ENCODE results near the gene SETD5. TPM values are rescaled to one million over a fixed set of nuclear protein-coding genes. Genes with fewer than 3 reads are reported as not detected.

SETD5 gene
- total and polyA plus RNA-seq, 2 of the 8 experiments (the other 6 are each of a cell fraction or from before 2014, with no cell fraction given) = 108 to 234 TPM

GRCh38 chr3:9406856-9407626 is 9.6 kb downstream of the SETD5 start (continued):
- TF ChIP-seq JUN (IDR thresholded peaks at IDR 0.05; ENCODE audit: low read depth, low read length) = no peak
- no peak for TF ChIP-seq SUZ12 (IDR thresholded peaks at IDR 0.05; ENCODE audit: low read length)
- no peak for TF ChIP-seq EP300 (IDR thresholded peaks at IDR 0.05; ENCODE audit: borderline replicate concordance in 1 of 2, low read depth in 2 of 2, low read length in 2 of 2)
- no peak for TF ChIP-seq SIX5 (IDR thresholded peaks at IDR 0.05; ENCODE audit: low read depth, low read length)
- TF ChIP-seq SP2 (IDR thresholded peaks at IDR 0.05; ENCODE audit: low read length) = no peak
- TF ChIP-seq, protein P1, sequence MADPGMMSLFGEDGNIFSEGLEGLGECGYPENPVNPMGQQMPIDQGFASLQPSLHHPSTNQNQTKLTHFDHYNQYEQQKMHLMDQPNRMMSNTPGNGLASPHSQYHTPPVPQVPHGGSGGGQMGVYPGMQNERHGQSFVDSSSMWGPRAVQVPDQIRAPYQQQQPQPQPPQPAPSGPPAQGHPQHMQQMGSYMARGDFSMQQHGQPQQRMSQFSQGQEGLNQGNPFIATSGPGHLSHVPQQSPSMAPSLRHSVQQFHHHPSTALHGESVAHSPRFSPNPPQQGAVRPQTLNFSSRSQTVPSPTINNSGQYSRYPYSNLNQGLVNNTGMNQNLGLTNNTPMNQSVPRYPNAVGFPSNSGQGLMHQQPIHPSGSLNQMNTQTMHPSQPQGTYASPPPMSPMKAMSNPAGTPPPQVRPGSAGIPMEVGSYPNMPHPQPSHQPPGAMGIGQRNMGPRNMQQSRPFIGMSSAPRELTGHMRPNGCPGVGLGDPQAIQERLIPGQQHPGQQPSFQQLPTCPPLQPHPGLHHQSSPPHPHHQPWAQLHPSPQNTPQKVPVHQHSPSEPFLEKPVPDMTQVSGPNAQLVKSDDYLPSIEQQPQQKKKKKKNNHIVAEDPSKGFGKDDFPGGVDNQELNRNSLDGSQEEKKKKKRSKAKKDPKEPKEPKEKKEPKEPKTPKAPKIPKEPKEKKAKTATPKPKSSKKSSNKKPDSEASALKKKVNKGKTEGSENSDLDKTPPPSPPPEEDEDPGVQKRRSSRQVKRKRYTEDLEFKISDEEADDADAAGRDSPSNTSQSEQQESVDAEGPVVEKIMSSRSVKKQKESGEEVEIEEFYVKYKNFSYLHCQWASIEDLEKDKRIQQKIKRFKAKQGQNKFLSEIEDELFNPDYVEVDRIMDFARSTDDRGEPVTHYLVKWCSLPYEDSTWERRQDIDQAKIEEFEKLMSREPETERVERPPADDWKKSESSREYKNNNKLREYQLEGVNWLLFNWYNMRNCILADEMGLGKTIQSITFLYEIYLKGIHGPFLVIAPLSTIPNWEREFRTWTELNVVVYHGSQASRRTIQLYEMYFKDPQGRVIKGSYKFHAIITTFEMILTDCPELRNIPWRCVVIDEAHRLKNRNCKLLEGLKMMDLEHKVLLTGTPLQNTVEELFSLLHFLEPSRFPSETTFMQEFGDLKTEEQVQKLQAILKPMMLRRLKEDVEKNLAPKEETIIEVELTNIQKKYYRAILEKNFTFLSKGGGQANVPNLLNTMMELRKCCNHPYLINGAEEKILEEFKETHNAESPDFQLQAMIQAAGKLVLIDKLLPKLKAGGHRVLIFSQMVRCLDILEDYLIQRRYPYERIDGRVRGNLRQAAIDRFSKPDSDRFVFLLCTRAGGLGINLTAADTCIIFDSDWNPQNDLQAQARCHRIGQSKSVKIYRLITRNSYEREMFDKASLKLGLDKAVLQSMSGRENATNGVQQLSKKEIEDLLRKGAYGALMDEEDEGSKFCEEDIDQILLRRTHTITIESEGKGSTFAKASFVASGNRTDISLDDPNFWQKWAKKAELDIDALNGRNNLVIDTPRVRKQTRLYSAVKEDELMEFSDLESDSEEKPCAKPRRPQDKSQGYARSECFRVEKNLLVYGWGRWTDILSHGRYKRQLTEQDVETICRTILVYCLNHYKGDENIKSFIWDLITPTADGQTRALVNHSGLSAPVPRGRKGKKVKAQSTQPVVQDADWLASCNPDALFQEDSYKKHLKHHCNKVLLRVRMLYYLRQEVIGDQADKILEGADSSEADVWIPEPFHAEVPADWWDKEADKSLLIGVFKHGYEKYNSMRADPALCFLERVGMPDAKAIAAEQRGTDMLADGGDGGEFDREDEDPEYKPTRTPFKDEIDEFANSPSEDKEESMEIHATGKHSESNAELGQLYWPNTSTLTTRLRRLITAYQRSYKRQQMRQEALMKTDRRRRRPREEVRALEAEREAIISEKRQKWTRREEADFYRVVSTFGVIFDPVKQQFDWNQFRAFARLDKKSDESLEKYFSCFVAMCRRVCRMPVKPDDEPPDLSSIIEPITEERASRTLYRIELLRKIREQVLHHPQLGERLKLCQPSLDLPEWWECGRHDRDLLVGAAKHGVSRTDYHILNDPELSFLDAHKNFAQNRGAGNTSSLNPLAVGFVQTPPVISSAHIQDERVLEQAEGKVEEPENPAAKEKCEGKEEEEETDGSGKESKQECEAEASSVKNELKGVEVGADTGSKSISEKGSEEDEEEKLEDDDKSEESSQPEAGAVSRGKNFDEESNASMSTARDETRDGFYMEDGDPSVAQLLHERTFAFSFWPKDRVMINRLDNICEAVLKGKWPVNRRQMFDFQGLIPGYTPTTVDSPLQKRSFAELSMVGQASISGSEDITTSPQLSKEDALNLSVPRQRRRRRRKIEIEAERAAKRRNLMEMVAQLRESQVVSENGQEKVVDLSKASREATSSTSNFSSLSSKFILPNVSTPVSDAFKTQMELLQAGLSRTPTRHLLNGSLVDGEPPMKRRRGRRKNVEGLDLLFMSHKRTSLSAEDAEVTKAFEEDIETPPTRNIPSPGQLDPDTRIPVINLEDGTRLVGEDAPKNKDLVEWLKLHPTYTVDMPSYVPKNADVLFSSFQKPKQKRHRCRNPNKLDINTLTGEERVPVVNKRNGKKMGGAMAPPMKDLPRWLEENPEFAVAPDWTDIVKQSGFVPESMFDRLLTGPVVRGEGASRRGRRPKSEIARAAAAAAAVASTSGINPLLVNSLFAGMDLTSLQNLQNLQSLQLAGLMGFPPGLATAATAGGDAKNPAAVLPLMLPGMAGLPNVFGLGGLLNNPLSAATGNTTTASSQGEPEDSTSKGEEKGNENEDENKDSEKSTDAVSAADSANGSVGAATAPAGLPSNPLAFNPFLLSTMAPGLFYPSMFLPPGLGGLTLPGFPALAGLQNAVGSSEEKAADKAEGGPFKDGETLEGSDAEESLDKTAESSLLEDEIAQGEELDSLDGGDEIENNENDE (IDR thresholded peaks at IDR 0.05; ENCODE audit: insufficient replicate concordance, low read length) = no peak
- TF ChIP-seq TEAD4 (IDR thresholded peaks at IDR 0.05; ENCODE audit: low read depth, low read length) = no peak
- TF ChIP-seq CBX5 (IDR thresholded peaks at IDR 0.05; ENCODE audit: low read depth, low read length) = no peak
- no peak for TF ChIP-seq EZH2 (IDR thresholded peaks at IDR 0.05; ENCODE audit: low read depth, low read length, severe bottlenecking)
- no peak for TF ChIP-seq TCF12 (IDR thresholded peaks at IDR 0.05; ENCODE audit: low read depth, low read length)
- TF ChIP-seq RXRA (IDR thresholded peaks at IDR 0.05; ENCODE audit: insufficient read depth, low read depth, low read length) = no peak

Data from H1 (cell line).